Activated T-cell treated with anti-CD3 and anti-CD28 coated beads, Interleukin-2, amount 50 U/mL, for 48 hours (primary cell): Measurements from ENCODE around the gene PIF1.
A peak's percentile ranks its signal among the peaks of the same experiment; 100 is the strongest.
"Not testable (repeated sequence)": the region's sequence is repeated elsewhere in the genome, so short reads cannot be mapped to it uniquely, and the experiment has no call there.

Experiments
- DNase-seq, 2 experiments: peaks; one replicate each; pipeline ENCODE4 v3.0.0-alpha.2; 2020

PIF1 gene

DNA sequence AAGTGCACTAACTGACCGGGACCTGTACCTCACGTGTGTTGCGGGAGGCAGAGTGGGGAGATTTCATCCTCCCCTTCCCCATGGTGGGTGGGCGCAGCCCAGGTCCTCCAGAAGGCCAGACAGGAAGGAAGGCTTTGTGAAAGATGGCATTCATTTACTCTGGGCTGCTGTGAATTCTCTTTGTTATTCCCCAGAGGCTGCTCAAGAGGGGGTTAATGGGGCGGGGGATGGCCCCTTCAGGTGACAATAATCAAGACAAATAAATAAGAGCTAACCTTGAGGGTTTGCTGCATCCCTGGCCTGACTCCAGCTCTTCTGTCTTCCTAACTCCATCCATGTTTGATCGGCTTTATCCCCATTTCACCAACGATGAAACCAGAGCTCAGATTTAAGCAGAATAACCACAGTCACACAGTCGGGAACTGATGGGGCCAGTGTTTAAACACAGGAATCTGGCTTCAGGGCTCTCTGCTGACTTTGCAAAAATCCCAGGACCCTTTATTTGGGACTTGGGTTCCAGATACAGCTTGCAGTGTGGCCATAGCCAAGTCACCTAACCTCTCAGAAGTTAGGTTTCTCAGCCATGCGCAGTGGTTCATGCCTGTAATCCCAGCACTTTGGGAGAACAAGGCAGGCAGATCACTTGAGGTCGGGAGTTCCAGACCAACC is 16.5 kb downstream of the PIF1 start:
- no peak for DNase-seq

DNA sequence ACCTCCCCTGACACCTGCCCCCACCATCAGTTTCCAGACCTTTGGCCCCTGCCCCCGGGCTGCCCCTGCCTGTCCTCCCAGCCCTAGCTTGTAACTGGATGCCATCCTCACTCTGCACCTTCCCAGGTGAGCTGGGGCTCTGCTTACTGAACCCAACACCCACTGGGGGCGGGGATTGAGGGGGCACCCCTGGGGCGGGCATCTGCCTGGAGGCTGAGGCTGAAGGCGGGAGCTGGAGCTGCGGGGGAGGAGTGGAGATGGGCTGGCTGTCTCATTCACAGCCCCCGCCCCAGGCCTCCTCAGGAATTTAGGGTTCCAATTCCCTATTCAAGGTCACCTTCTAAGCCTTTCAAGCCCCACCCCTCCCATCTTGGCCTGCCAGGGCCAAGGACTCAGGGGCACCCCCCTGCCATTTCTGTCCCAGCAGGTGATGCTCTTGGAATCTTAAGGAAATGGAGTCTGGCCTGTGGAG is 17.7 kb downstream of the PIF1 start:
- DNase-seq, result no peak

DNA sequence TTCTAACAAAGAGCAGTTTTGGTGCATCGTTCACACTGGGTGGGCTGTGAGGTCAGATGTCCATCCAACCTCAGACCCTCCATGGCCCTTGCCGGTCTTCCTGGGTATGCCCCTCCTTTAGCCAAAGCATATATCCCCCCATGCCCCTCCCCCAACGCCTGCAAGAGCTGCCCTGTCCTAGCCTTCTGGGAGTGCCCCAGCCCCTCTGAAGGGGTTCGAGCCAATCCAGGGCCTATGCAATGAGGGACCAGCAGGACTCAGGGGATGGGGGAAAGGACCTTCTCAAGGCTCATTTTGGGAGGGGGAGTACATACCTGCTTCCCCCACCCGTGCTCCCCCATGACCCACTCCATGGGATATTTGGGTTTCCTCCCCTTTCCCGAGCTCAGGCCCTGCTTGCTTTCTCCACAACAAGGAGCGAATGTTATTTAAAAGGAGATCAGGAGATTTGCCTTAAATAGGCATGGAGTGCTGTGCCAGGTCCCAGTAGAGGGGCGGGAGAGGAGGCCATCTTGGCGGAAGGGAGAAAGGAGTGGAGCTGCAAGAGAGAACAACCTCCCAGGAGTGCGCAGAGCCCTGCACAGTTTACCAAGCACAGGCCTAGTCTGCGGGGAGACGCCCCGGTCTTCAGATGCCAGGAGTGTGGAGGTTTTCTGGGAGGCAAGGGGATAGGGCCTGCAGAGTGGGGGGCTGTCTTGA is 18.2 kb downstream of the PIF1 start:
- DNase-seq, result no peak

DNA sequence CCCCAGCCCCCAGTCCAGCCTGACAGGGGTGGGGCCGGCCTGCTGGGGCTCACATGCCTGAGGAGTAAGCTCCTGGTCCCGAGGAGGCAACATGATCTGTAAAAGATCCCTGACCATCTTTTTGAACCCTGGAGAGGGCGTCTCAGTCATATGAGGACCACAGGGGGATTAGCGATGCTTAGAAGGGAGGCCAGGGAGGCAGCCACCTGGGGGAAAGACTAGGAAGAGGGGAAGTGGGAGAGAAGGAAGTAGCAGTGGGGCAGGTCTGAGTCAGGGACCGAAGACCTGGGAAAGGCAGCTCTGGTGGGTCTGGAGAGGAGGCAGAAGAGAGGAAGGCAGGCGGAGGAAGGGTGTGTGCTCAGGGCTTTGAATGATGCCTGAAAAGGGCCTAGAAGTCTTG is 18.9 kb downstream of the PIF1 start:
- no peak for DNase-seq

DNA sequence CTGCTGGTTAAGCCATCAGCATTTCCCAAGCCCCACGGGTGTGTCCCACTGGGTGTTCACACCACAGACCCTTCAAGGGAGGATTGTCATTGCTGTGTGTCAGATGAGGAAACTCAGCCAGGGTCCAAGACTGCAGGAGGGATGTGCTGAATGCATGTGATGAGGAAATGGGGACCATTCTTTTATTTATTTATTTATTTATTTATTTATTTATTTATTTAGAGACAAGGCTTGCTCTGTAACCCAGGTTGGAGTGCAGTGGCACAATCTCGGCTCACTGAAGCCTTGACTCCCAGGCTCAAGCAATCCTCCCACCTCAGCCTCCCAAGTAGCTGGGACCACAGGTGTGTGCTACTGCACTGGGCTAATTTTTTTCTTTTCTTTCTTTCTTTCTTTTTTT is 20.8 kb downstream of the PIF1 start:
- DNase-seq, result no peak

DNA sequence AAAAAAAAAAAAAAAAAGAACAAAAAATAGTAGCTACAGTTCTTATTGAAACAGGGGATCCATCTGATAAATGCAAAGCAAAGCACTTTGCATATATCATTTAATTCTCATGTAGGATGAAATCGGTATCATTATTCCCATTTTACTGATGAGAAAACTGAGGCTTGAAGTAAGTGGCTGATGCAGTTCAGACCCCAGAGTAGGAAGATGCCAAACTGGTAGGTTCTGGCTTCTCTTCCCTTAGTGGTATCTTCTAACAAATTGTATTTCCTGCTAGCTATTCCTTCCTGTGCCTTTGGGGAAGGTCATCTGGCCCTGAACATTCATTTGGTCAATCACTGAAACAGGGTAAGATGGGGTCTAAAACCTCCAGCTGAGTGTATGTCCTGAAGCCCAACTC is 21.9 kb downstream of the PIF1 start:
- no peak for DNase-seq

DNA sequence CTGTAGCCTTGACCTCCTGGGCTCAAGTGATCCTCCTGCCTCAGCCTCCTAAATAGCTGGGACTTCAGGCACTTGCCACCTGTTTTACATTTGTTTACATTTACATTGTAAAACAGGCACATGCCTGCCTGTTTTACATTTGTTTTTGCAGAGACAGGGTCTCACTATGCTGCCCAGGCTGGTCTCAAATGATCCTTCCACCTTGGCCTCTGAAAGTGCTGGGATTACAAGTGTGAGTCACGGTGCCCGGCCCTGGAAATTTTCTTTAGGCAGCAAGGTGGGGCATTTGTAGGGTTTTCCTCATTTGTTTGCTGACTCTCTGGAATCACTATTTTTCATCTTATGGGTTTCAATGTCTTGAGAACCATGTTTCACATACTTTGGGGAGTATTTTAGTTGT is 25.0 kb downstream of the PIF1 start:
- DNase-seq, result no peak

DNA sequence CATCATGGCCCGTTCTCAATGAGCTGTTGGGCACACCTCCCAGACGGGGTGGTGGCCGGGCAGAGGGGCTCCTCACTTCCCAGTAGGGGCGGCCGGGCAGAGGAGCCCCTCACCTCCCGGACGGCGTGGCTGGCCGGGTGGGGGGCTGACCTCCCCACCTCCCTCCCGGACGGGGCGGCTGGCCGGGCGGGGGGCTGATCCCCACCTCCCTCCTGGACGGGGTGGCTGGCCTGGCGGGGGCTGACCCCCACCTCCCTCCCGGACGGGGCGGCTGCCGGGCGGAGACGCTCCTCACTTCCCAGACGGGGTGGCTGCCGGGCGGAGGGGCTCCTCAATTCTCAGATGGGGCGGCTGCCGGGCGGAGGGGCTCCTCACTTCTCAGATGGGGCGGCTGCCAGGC is 26.5 kb downstream of the PIF1 start:
- DNase-seq, result not testable (repeated sequence)

DNA sequence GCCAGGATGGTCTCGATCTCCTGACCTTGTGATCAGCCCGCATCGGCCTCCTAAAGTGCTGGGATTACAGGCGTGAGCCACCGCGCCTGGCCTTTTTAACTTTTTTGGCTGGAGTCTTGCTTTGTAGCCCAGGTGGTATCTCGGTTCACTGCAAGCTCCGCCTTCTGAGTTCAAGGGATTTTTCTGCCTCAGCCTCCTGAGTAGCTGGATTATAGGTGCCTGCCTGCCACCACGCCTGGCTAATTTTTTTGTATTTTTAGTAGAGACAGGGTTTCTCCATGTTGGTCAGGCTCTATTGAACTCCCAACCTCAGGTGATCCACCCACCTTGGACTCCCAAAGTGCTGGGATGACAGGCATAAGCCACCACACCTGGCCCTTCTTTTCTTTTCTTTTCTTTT is 29.5 kb downstream of the PIF1 start:
- DNase-seq, result not testable (repeated sequence)

DNA sequence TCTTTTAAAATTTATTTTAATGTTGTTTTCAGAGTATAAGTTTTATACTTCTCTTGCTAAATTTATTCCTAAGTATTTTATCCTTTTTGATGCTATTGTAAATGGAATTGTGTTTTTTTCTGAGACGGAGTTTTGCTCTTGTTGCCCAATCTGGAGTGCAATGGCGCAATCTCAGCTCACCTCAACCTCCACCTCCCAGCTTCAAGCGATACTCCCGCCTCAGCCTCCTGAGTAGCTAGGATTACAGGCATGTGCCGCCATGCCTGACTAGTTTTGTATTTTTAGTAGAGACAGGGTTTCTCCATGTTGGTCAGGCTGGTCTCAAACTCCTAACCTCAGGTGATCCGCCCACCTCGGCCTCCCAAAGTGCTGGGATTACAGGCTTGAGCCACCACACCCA is 30.1 kb downstream of the PIF1 start:
- DNase-seq, result not testable (repeated sequence)

DNA sequence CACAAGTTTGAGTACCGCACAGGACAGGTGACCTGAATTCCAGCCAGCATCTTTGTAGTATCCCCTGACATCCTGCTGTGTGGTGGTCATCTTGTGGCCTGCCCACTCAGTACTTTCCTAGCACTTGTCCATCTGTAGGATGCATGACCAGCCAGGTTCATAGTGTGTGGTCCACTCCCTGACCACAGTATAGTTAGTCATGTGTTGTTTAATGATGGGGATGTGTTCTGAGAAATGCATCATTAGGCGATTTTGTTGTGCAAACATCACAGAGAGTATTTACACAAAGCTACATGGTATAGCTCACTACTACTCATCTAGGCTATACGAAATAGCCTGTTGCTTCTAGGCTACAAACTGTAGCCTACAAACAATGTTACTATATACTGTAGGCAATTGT is 33.2 kb downstream of the PIF1 start:
- no peak for DNase-seq

DNA sequence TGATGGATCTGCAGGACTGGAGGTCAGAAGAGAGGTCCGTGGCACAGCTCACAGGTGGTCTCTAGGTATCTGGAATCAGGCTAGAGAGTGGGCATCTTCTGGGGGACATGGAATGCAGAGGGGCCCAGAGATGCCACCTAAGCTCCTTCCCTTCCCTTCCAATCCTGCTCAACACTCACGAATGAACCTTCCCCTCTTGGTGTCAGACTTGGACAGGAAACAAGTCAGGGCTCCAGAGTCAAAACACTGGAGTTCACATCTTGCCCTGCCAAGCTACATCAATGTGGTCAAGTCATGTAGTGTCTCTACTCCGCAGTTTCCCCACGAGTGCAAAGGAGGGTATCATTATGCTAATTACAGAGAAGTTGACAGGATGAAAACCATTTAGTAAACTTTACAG is 34.0 kb downstream of the PIF1 start:
- DNase-seq, result no peak

DNA sequence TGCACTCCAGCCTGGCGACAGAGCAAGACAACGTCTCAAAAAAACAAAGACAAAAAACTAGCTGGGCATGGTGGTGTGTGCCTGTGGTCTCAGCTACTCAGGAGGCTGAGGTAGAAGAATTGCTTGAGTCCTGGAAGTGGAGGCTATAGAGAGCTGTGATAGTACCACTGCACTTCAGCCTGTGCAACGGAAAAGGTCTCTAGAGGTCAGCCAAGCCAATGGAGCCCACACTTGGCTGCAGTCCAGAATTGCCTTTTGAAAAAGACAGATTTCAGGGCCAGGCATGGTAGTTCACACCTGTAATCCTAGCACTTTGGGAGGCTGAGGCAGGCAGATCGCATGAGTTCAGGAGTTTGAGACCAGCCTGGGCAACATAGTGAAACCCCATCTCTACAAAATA is 41.7 kb downstream of the PIF1 start:
- DNase-seq, result no peak

DNA sequence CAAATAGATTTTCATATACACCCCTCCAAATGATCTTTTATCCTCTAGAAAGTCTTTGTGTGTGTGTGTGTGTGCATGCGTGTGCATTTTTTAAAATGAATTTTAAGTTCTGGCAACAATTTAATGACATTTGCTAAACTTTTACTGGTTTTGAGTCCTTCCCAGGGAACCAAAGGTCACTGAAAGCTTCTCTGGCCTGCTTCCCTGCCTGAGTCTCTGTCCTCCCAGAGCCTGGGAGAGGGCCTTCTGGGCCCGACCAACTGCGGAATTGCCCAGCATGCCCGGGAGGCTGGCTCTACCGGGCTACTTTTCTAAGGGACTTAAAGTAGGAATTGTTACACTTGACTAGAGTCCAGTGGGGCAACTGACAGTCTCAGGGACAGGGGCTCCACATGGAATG is 42.7 kb downstream of the PIF1 start:
- no peak for DNase-seq

DNA sequence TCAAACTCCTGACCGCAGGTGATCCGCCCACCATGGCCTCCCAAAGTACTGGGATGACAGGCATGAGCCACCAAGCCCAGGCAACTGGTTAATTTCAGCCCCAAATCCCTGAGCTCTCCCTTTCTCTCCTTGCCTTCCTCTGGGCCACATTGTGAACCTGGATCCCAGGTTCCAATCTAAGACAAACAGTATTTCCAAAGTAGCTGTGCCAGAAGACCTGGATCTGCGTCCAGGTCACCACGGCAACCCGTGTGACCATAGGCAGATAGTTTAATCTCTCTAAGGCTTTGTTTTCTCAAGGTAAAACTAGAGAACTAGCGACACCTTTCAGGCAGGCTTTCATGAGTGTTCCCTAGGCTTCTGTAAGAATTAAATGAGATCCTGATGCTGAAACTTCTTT is 44.1 kb downstream of the PIF1 start:
- no peak for DNase-seq

DNA sequence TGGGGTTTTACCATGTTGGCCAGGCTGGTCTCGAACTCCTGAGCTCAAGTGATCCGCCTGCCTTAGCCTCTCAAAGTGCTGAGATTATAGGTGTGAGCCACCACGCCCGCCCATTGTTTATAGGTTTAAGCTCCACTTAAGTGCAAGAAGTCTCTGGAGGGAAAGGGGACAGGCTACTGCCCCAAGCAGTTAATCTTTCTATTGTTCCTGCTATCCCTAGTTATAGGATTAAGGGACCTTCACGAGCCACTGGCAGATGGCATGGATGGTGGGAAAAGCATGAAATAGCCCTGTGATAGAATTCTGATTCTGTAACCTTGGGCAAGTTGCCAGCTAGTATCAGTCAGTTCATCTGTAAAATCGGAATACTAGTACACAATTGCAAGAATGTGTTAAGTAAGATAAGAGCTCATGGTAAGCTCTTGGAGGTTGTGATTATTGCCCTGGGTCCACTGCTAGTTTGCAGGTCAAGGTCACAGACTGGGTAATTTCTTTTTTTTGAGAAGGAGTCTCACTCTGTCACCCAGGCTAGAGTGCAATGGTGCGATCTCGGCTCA is 44.8 kb downstream of the PIF1 start:
- DNase-seq, result no peak

DNA sequence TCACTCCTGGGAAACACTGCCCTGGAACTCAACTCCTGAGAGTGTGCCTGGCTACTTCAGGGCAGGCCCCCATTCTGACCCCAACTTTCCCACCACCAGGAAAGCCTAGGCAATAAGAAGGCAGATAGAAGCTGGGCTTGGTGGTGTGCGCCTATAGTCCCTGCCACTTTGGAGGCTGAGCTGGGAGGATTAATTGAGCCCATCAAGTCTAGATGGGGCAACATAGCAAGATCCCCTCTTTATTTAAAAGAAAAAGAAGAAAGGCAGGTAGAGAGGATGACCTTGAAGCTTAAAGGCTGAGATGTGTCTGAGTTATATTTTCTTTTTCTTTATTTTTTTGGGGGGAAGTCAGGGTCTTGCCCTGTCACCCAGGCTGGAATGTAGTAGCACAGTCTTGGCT is 45.8 kb downstream of the PIF1 start:
- no peak for DNase-seq

DNA sequence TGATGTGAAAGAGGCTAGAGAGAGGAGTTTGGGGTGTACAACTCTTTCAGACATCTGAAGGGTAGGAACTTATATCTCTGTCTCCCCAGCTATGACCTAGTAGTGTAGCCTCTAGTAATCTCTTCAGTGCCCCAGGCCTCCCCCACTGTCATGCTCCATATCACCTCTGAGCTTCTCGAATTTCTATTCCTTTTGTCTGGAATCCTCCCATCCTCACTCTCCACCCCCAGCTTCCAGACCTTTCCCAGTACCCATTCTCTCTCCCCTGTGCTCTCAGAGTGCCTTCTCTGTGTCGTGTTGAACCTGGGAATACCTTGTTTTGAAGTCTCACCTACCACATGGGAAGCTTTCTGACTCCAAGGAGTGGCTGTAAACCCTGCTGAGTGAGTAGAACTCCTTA is 46.4 kb downstream of the PIF1 start:
- DNase-seq, result no peak

DNA sequence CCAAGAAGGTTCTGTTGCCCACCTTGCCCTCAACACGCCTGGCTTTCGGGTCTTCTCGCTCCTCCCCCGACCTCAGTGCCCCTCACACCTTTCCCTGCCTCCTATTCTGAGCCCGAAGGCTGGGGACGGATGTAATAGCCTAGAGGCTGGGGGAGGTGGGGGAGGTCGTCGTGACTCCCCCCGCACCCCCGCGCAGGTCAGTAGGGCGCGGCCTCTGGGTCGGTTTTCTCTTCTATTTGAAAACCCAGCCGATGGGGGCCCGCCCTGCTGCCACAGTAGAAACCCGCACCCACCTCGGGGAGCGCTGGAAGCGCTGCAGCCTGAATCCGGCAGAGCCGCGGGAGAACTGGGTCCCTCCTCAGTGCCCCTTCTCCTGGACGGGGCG is 49.1 kb downstream of the PIF1 start:
- no peak for DNase-seq

DNA sequence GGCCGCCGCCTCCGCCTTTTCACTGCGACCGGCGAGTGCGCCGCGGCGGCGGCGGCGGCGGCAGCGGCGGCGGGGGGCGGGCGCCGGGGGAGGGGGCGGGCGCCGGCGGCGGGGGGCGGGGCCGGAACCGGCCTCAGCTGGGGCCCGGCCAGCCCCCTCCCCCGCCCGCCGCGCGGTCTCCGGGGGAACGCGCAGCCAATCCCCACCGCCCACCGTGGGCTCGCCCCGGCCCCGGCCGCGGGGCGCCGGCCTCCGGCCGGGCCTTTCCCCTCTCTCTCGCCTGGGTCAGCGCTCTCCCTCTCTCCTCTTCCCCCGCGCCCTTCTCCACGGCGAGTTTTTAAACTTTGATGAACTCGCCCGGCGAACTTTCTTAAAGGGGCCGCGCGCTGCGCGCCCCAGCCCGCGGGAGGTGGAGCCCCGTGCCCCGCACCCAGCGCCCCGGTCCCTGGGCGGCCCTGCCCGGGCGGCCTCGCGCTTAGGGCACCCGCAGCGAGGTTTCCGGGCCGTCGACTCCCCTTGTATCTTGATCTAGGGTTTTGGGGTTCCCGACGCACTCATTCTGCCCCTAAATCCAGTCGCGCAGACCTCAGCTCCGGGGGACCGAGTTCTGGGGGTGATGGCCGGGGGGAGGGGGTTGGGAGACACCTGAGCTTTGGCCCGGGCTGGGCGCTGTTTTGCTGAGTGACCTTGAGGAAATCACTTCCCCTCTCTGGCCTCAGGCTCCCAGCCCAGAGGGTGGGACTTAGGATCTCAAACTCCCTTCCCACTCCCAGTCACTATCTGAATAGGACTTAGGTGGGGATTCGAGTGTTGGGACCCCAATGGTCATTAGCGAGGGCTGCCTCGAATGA is 49.7 kb downstream of the PIF1 start, which contains the start of gene RBPMS2:
Gene RBPMS2 (minus strand): TSS at position 39 of the 851 bp plus-strand sequence. CDS start 270 bp downstream, outside the sequence.
- DNase-seq, result no peak

DNA sequence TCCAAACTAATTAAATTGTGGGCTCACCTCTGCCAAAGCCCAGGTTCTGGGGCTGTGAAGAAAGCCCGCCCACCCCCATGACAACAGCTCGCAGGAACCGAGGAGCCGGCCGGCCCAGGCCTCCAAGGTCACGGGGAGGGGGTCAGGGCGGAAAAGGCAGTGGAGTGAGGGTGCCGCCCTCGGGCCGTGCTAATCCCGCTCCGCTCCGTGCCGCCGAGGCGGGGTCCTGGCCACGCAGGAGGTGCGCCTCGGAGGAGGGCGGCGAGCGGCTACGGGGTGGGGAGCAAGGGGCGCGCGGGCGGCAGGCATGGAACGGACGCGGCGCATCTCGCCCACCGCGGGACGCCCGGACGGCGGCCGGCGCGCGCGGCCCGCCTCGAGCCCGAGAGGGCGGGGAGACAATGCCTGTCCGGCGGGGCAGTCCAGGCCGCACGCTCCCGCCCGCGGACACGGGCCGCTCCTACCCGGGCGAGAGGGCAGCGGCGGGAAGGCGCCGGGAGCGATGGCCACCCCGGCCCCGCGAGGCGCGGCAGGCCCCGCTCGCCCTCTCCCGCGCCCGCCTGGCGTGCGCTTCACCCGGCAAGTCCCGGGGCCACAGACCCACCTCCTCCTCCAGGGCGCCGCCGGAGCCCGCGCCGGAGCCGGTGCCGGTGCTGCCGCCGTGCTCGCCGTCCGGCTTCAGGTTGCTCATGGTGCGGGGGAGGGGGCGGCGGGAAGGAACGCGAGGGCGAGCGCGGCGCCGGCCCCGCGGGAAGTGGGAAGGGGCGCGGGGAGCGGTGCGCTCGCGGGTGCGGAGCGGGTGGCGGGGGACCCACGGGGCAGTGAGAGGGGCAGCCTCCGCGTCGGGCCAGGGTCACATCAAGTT is 50.6 kb downstream of the PIF1 start:
- DNase-seq, result peak in 1 of 2 experiments; percentile 33

DNA sequence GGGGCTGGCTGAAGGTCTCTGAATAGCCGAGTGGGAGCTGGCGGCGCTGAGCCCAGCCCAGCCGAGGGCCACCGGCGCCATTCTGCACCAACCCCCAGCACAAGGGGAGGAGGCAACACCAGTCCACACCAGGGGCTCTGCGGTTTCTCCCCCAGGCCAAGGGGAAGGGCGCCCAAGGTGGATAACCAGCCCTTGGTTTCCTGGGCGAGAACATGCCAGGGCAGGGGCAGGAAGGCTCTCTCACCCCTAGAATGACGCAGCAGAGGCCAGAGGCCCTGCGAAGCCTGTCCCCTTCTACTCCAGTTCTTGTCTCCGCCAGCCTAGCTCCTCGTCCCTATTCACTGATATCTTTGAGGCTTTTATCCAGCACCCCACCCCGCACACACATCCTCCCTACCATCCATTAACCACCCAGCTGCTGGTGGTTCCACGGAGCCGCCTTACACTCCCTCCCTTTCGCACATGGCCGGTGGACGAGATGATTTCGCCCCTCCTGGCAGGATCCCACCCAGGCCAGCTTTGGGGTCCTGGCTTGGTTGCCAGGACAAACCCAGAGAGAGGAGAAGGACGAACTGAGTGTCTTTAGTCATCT is 51.3 kb downstream of the PIF1 start:
- no peak for DNase-seq
